CD4-positive, alpha-beta T cell treated with Interleukin-12 subunit alpha and Interleukin-12 subunit beta, for 1 hour (primary cell): ENCODE results near the gene OR10X1.

ENCODE experiments used
- DNase-seq: peaks from one replicate; pipeline ENCODE4 v3.0.0-alpha.2; 2020

The OR10X1 gene, protein sequence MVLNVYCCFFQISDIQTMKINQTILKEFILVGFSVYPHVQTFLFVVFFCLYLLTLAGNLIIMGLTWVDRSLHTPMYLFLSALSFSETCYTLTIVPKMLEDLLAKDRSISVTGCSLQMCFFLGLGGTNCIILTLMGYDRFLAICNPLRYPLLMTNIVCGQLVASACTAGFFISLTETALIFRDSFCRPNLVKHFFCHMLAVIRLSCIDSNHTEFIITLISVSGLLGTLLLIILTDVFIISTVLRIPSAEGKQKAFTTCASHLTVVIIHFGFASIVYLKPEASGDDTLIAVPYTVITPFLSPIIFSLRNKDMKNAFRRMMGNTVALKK

DNA sequence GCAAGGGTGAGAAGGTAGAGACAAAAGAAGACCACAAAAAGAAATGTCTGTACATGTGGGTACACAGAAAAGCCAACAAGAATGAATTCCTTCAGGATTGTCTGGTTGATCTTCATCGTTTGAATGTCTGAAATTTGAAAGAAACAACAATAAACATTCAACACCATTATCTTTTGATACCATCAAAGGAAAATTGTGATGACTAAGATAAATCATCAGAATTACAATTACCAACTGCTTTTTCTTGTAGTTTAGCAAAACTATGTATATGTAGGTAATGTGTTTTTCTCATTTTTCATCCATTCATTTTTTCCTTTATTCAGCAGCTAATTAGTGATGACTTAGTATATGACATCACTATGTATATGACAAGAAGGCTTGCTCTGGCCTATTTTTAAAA, at the start of gene OR10X1:
Gene OR10X1 (minus strand): TSS at position 167 of the 400 bp plus-strand sequence. CDS start 0 bp downstream, at position 167.
- DNase-seq: no peak

DNA sequence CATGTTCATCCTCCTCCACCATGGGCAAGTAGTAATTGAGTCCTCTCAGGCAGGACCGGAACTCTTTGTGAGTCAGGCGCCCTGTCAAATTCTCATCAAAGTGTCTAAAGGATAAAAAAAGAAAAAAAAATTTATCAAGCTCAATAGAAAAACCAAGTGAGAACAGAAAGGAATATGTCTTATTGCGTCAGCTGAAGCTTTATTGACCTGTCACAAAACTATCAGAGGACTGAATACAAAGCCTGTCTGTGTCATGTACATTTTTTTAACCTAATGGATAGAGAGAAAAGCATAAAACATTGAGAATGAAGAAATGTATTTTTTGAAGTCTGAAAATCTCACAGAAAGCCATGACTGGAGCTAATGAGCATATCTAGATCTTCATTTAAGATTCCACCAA, 34.1 kb upstream of the OR10X1 start:
- no peak for DNase-seq

DNA sequence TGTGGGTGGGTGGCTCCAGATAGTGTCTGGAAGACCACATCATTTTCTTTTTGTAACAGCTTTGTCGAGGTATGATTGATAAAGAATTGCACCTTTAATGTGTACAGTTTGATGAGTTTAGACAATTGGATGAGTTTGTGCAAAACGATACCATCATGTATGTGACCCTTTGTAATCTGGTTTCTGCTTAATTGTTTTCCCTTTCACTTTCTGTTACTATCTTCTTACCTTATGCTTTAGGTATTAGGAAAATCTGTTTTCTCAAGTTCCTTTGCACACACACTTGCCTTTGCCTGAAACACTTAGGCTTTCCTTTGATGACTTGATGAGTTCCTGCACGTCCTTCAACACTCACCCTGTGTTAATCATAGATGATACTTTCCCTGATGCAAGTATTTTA, 32.2 kb upstream of the OR10X1 start:
- DNase-seq: no peak

DNA sequence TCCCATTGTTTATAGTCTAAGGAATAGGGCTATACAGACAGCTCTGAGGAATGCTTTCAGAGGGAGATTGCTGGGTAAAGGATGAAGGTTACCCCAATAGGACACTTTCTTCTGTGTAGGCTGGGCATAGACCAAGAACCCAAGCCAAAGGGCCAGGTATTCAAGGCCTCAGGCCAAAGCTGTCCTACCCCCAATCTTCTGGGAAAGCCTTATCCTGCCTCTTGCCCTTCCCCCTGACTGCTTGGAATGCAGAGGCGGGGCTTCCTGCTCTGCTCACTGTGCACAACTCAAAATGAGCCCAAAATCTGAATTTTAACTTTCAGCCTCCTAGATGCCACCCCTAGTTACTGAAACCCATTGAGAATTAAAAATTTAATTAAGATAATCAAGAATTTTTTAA, 27.6 kb upstream of the OR10X1 start:
- DNase-seq: no peak

DNA sequence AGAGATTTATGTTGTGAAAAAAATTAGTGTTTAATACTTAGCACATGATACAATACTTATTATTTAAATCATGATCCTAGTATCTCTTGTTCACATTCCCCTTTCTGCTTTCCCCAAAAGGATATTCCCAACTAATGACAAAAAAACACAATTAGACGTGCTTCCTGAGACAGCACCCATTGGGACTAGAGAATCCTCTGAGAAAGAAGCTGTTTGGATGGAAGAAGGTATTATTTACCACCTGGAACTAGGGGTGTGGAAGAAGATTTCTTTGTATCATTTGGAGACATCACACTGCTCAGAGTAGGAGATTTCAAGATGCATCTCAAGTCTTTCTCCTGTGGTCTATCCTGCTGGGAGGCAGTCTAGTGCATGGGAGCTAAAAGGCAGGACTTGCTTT, 25.3 kb upstream of the OR10X1 start, which contains the start of gene OR10Z1:
Gene OR10Z1 (plus strand): TSS at position 301 of the 400 bp plus-strand sequence. CDS start 1,171 bp downstream, outside the sequence.
- no peak for DNase-seq

DNA sequence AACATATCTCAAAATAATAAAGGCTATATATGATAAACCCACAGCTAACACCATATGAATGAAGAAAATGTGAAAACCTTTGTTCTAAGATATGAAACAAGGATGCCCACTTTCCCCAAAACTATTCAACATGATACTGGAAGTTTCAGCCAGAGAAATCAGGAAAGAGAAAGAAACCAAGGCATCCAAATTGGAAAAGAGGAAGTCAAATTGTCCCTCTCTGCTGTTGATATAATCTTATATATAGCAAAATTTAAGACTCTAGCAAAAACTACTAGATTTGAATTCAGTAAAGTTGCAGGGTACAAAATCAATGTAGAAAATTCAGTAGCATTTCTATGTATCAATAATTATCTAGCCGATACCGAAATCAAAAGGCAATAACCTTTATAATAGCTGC, 21.0 kb upstream of the OR10X1 start:
- DNase-seq: no peak

DNA sequence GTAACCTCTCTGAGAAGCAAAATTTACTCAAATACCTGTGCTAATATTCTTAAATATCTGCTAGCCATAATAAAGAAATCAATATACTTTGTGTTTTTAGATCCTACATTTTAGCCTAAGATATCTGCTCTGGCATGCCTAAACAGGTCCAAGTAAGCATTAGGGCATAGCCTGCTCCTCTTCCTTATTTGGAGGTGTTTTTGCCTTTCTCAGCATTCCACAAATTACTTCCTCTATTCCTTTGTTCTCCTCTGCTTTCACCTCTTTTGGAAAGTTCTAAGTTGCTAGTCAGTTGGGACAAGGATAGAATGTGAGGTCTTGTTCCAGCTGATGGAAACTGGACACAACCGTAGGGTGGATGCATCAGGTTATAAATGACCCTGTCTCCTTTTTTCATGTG, 7.2 kb upstream of the OR10X1 start:
- DNase-seq: no peak

DNA sequence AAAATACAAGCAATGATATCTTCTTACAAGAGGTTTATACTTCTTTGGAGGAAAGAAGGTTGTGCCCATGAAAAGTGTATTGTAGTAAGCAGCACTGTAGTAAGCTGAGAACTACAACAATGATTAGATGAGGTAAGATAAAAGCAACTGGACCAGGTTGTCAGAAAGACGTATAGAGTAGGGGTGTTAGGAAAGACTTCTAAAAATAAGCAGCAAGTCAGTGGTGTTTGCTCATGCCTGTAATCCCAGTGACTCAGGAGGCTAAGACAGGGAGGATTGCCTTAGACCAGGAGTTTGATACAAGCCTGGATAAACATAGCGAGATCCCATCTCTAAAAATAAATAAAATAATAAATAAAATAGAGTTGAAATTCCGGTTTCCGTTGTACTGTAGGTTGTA, 4.3 kb upstream of the OR10X1 start:
- DNase-seq: no peak

DNA sequence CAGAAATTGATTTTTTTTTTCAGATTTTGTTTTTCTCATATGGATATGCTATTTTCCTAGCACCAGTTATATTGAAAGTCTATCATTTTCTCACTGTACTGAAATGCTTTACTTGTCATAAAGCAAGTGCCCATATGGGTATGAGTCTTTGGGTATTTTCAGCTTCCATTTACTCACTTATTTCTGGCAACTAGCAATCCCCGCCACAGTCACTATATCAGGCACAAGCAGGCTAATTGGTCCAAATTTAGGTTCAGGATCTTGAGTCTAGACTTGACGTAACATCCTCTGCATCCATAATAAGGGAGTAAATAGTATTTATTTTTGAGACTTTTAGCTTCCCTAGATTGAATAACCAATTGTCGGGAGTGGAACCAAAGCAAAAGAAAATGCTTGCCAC, 2.1 kb downstream of the OR10X1 start:
- DNase-seq: no peak

DNA sequence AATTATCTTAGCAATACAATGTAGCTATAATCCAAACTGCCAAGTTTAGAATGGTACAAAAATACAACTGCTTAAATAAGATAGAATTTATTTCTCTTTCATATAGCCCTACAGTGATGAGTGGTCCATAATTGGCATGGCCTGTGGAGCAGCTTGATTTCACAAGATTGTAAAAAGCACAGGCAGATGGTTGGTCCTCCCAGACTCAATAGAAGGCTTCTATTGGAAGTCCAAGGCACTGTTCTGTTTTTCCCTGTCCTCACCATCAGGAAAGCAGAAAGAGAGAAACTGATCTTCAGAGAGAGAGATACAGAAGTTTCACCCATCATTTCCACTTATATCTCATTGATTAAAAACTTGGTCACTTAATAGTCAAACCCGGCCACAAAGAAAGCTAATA, 7.5 kb downstream of the OR10X1 start:
- no peak for DNase-seq

DNA sequence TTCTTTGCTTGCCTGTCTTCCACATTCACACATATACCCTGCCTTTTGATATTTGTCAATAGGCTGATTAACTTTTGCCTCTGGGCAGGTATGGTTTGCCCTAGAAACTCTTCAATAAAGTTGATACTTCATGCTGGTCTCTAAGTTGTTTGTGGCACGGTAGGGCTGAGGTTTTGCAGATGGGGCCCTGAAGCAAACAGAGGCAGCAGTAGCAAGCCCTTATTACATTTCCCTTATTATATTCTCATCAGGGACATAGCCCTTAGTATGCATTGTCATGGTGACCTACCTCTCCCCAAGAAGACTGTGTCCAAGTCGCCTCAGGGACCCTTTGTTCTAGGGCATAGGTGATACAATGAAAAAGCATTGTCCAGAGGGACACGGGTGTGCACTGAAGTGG, 9.2 kb downstream of the OR10X1 start, which contains the start of gene OR6P1:
Gene OR6P1 (minus strand): TSS at position 101 of the 400 bp plus-strand sequence. CDS start 6,976 bp downstream, outside the sequence.
- no peak for DNase-seq

DNA sequence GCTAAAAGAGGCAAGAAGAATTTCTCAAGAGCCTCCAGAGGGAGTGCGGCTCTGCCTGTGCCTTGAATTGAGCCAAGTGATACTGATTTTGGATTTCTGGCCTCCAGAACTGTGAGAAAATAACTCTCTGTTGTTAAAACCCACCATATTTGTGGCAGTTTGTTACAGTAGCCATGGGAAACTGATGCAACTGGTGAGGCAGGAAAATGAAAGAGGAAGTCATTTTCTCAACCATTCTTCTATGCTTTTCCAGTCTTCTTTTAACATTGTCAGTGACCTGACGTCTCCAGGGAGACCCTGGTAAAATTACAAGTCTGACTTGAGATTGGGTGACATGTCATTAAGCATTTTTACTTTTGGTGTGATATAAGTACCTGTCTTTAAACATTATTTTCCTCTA, 15.1 kb downstream of the OR10X1 start:
- DNase-seq: no peak

DNA sequence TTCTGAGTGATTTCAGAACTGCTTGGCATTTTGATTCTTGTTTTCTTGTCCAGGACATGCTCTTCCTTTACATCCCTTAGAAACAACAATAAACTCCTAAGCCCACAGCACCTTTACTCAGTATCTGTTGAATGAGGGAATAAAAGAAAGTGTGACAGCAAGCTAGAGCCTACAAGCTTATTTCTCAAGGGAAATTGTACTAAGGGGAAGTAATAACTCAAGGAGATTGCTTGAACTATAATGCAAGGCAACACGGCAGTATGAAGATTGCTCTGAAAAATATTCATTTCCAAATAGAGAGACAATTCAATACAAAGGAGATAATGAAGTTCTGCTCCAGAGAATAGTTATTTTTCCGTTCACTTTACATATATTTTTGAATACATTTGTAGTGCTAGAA, 15.8 kb downstream of the OR10X1 start:
- DNase-seq: no peak

DNA sequence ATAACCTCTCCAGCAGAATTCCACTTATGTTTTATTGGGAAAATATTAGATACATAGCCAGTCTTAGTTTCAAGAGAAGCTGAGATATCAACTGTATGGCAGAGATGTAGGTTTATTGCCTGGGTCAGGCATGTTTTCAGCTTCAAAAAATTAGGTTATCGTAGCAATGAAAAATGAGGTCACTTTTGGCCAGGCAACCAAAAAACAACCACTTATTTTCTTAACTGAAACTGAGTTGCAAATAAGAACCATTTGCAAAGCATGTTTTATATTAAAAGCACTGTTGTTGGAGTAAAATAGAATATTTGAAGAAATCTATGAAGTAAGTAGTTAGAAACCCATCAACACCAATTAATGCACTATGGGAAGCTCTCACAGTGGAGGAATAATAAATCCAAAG, 20.0 kb downstream of the OR10X1 start:
- no peak for DNase-seq

DNA sequence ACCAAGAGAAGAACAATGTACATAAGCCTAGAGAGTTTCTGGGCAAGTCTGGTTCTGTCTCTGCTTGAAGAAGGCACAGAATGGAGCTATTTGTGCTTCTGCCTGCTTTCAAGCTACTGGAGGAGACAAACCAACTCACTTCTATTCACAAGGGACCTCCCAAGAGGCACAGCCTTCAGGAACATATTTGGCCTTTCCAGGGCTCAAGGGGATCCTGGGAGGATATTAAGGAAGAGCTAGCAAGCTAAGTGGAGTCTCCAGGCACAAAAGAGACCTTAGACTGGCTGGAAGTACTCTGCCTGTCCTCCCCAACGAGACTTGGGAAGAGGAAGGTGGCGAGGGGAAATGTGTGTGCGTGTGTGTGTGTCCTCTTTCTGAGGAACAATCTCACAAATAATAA, 25.3 kb downstream of the OR10X1 start, which contains the start of gene OR6Y1:
Gene OR6Y1 (minus strand): TSS at position 54 of the 400 bp plus-strand sequence. CDS start 6,300 bp downstream, outside the sequence.
- no peak for DNase-seq

DNA sequence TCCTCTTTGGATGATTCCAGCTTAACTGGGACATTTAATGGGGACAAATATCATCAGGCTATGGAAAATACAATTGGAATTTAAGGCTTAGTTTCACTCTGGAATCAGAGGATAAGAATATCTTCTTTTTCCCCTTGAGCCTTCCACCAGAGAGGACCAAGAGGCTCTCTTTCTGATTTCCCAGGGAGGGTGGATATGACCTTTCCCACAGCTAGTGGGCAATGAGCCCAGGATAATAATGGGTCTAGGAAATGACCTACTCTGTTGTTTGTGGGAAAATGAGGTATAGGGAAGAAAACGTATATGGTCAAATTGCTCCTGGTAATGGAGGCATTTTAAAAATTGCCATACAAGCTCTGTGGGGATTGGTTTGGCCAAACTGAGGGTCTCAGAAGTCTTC, 27.4 kb downstream of the OR10X1 start:
- no peak for DNase-seq

DNA sequence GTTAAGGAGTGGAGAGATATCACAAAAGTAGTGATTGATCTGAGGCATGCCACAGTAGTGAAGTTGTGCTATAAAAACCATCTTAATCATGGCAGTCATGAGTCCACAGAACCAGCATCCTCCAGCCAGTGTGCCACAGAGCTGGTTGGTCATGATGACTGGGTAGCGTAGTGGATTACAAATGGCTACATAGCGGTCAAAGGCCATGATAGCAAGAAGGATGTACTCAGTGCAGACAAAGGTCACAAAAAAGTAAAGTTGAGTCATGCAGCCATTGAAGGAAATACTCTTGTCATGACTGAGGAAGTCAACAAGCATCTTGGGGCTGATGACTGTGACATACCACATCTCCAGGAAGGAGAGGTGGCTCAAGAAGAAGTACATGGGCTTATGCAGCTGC, 32.2 kb downstream of the OR10X1 start:
- no peak for DNase-seq

DNA sequence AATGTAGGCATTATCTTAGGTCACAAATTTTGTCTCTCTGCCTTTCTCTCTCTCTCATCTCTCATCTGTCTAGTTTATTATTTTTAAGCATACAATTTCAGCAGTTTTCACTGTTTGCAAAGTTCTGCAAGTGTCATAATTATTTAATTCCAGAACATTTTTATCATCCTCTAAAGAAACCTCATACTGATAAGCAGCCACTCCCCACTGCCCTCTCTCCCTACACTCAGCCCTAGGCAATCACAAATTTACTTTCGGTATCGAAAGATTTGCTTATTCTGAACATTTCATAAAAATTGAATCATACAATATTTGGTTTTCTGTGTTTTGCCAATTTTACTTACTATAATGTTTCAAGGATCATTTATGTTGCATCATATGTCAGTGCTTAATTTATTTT, 42.1 kb downstream of the OR10X1 start:
- DNase-seq: no peak

DNA sequence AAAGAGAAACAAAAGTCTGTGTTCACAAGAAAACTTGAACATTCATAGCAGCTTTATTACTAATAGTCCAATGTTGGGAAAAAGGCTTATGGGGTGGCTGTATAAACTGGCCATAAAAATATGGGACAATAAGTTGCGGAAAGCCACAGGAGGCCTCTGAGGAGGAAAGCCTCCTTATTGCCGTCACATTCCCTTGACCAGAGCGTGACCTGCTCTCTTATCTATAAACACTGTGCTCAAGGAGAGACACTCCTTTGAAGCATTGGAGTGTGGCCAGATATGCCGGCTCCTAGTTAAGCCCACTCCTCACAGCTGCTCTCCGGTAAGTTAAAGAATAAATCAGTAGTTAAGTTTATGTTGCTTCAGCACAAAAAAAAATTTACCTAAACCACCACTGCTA, 45.2 kb downstream of the OR10X1 start:
- no peak for DNase-seq
